ENCODE data around the gene VPS13C.

VPS13C gene

GRCh38 chr15:61831505-61831921 lies 228.7 kb downstream of the VPS13C start:
- Histone ChIP-seq H3K9ac (ENCODE audit: low read length) (no peak overlapping the region), H3K9me3 (ENCODE audit: low read length) (no peaks in the 10 kb centered on the region), H3K27me3 (ENCODE audit: insufficient read depth, low read length) (peaks cover 9% of the 10 kb centered on the region; the same call in 1 of the 2 replicates), H2AFZ (ENCODE audit: low read length) (no peak overlapping the region), H3F3A (ENCODE audit: insufficient read depth, low read length) (no peaks in the 10 kb centered on the region), H3K4me1 (ENCODE audit: insufficient read depth, low read length, severe bottlenecking) (no peaks in the 10 kb centered on the region), H3K4me2 (ENCODE audit: low read length) (no peak overlapping the region), H3K79me2 (ENCODE audit: insufficient read depth, low read length) (no peaks in the 10 kb centered on the region), H4K20me1 (ENCODE audit: insufficient read depth, low read length) (no peaks in the 10 kb centered on the region), H3K4me3 (ENCODE audit: low read depth, low read length, poor library complexity, severe bottlenecking) (no peak overlapping the region), H3K9me2 (ENCODE audit: low read depth, low read length) (no peaks in the 10 kb centered on the region), H3K27ac (ENCODE audit: low read depth, low read length, poor library complexity, severe bottlenecking) (no peak overlapping the region), H3K36me3 (ENCODE audit: insufficient read depth, low read length) (no peaks in the 10 kb centered on the region)
- no peak for TF ChIP-seq EZH2 (IDR thresholded peaks at IDR 0.05; ENCODE audit: borderline replicate concordance, low read length)
- TF ChIP-seq, protein P1, sequence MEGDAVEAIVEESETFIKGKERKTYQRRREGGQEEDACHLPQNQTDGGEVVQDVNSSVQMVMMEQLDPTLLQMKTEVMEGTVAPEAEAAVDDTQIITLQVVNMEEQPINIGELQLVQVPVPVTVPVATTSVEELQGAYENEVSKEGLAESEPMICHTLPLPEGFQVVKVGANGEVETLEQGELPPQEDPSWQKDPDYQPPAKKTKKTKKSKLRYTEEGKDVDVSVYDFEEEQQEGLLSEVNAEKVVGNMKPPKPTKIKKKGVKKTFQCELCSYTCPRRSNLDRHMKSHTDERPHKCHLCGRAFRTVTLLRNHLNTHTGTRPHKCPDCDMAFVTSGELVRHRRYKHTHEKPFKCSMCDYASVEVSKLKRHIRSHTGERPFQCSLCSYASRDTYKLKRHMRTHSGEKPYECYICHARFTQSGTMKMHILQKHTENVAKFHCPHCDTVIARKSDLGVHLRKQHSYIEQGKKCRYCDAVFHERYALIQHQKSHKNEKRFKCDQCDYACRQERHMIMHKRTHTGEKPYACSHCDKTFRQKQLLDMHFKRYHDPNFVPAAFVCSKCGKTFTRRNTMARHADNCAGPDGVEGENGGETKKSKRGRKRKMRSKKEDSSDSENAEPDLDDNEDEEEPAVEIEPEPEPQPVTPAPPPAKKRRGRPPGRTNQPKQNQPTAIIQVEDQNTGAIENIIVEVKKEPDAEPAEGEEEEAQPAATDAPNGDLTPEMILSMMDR (IDR thresholded peaks at IDR 0.05; ENCODE audit: low read length): no peak

DNA sequence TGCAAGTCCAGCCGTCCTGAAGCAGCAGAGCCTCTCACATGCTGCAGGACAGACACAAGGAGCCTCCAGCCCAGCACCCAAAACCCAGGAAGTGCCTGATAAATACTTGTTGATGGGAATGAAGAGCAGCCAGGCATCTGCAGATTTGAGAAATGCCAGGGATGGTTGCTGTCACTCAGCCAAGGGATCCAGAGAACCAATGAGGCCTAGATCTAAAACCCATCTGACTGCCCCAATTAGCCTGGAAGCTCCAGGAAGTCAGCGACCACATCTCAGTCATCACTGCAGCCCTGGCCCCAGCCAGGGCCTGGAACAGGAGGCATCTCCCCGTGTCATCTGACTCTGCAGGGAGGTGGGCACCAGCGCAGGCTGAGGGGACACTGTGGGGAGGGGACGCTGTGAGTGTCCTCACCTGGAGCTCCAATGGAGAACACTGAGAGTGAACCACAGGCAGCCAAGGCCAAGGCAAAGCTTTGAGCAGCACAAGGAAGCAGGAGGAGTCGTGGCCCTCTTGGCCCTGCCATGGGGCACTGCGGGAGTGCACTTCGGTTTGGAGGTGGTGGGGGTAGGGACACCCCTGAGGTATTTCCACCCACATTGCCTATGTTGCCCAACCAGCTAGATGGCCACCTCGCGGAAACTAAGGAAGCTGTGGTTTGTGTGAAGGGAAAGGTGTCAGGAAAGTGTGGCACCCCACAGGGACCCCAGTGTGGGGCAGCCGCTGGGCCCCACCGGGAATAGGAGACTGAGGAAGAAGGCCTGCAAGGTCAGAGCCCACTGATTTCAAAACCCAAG lies 229.5 kb downstream of the VPS13C start:
- H3K9me3 ChIP-seq (ENCODE audit: low read length): no peaks in the 10 kb centered on the region
- no peak overlapping the region for H3K27ac ChIP-seq (ENCODE audit: low read depth, low read length, poor library complexity, severe bottlenecking)
- no peaks in the 10 kb centered on the region for H3K4me1 ChIP-seq (ENCODE audit: insufficient read depth, low read length, severe bottlenecking)

DNA sequence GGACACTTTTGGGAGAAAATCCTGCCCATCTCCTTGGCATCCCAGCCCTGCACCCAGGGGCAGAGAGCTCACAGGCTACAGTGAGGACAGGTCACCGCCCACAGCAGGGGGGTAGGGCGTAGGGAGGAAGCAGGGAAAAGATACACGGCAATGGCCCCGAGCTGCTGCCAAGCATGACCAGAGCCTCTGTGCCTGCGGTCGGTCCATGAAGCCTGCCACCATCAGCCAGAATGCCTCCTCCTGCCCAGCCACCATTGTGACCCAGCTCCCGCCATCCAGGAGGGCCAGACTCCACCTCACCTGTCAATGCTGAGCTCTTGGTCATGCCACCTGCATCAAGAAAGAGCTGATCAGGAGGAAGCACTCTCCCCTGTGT lies 230.7 kb downstream of the VPS13C start:
- Histone ChIP-seq H3K4me1 (ENCODE audit: insufficient read depth, low read length, severe bottlenecking) (no peaks in the 10 kb centered on the region), H3F3A (ENCODE audit: insufficient read depth, low read length) (no peaks in the 10 kb centered on the region), H3K9me2 (ENCODE audit: low read depth, low read length) (no peaks in the 10 kb centered on the region), H2AFZ (ENCODE audit: low read length) (no peak overlapping the region), H3K27ac (ENCODE audit: low read depth, low read length, poor library complexity, severe bottlenecking) (no peak overlapping the region), H3K36me3 (ENCODE audit: insufficient read depth, low read length) (no peaks in the 10 kb centered on the region), H3K9me3 (ENCODE audit: low read length) (no peaks in the 10 kb centered on the region), H3K4me2 (ENCODE audit: low read length) (no peak overlapping the region), H3K79me2 (ENCODE audit: insufficient read depth, low read length) (no peaks in the 10 kb centered on the region), H4K20me1 (ENCODE audit: insufficient read depth, low read length) (no peaks in the 10 kb centered on the region), H3K4me3 (ENCODE audit: low read depth, low read length, poor library complexity, severe bottlenecking) (no peak overlapping the region), H3K27me3 (ENCODE audit: insufficient read depth, low read length) (peaks cover 7% of the 10 kb centered on the region; the same call in 1 of the 2 replicates), H3K9ac (ENCODE audit: low read length) (no peak overlapping the region)
- TF ChIP-seq EZH2 (IDR thresholded peaks at IDR 0.05; ENCODE audit: borderline replicate concordance, low read length): no peak
- TF ChIP-seq, protein P1 (IDR thresholded peaks at IDR 0.05; ENCODE audit: low read length): no peak

More for the DNA sequence above, 229.5 kb downstream of the VPS13C start:
- Histone ChIP-seq H4K20me1 (ENCODE audit: insufficient read depth, low read length) (no peaks in the 10 kb centered on the region), H3K27me3 (ENCODE audit: insufficient read depth, low read length) (peaks cover 9% of the 10 kb centered on the region; the same call in 1 of the 2 replicates), H3K9ac (ENCODE audit: low read length) (no peak overlapping the region), H3K79me2 (ENCODE audit: insufficient read depth, low read length) (no peaks in the 10 kb centered on the region), H3F3A (ENCODE audit: insufficient read depth, low read length) (no peaks in the 10 kb centered on the region), H3K9me2 (ENCODE audit: low read depth, low read length) (no peaks in the 10 kb centered on the region), H3K36me3 (ENCODE audit: insufficient read depth, low read length) (no peaks in the 10 kb centered on the region), H3K4me2 (ENCODE audit: low read length) (no peak overlapping the region), H3K4me3 (ENCODE audit: low read depth, low read length, poor library complexity, severe bottlenecking) (no peak overlapping the region), H2AFZ (ENCODE audit: low read length) (no peak overlapping the region)
- TF ChIP-seq, protein P1 (IDR thresholded peaks at IDR 0.05; ENCODE audit: low read length): no peak
- TF ChIP-seq EZH2 (IDR thresholded peaks at IDR 0.05; ENCODE audit: borderline replicate concordance, low read length): no peak

Measured in OCI-LY1 (cell line).